ENCODE measurements around the gene TRPV2.

The TRPV2 gene

DNA sequence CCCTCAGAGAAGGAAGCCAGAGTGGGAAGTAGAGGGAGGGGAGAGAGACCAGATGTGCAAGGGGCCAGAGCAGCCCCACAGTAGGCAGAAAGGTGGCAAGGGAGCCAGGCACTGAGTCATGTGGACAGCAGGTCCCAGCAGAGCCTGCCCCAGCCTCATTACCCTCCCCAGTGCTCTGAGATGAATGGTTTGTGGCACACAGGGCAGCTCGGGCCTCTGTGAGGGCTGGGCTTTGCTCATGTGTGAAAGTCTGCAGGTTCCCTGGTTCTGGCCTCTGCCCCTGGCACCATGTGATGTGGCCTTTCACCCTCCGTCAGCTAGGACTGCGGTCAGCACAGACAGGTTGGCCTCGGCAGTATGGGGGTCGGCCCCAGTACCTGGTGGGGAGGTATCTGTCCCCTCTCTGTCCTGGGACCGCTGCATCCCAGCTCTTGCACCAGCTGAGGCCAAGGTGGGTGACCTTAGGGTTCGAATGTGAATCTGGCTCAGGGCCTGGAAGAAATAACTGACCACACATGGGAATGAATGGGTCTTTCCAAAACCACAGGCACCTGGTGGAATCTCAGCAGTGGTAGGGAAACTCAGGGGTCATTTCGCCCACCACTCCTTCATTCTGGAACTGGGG, 67.8 kb downstream of the TRPV2 start:
- H3K36me3 ChIP-seq (ENCODE audit: insufficient read depth, low read length) = no peaks in the 10 kb centered on the region
- H3K9me3 ChIP-seq (ENCODE audit: insufficient read depth, low read length, severe bottlenecking) = no peaks in the 10 kb centered on the region
- ATAC-seq (ENCODE audit: insufficient read depth, low read depth) = no peak
- no peak overlapping the region for H3K4me3 ChIP-seq (ENCODE audit: low read depth in 1 of 2, low read length in 2 of 2)
- H3K4me1 ChIP-seq (ENCODE audit: insufficient read depth, low read length) = no peaks in the 10 kb centered on the region
- no peak overlapping the region for H3K4me2 ChIP-seq (ENCODE audit: insufficient read depth, low read length)
- H4K20me1 ChIP-seq (ENCODE audit: insufficient read depth, low read length) = peaks cover 12% of the 10 kb centered on the region
- TF ChIP-seq EZH2 (IDR thresholded peaks at IDR 0.05; ENCODE audit: borderline replicate concordance, low read depth, low read length, severe bottlenecking) = no peak
- TF ChIP-seq CTCF (IDR thresholded peaks at IDR 0.05; ENCODE audit: borderline replicate concordance, extremely low read depth, low read length, poor library complexity, severe bottlenecking) = no peak
- H3K79me2 ChIP-seq (ENCODE audit: insufficient read depth, low read length) = no peaks in the 10 kb centered on the region
- H2AFZ ChIP-seq (ENCODE audit: low read depth, low read length) = no peak overlapping the region
- H3K9ac ChIP-seq (ENCODE audit: low read depth, low read length) = no peak overlapping the region
- no peak for DNase-seq
- no peak overlapping the region for H3K27ac ChIP-seq (ENCODE audit: low read length)
- H3K27me3 ChIP-seq (ENCODE audit: insufficient read depth, low read length, poor library complexity) = no peaks in the 10 kb centered on the region

GRCh38 chr17:16484445-16485175, 69.2 kb downstream of the TRPV2 start:
- ATAC-seq (ENCODE audit: insufficient read depth, low read depth) (no peak), DNase-seq (no peak)
- H3K4me3 ChIP-seq (ENCODE audit: low read depth in 1 of 2, low read length in 2 of 2) = no peak overlapping the region
- no peaks in the 10 kb centered on the region for H3K36me3 ChIP-seq (ENCODE audit: insufficient read depth, low read length)
- TF ChIP-seq EZH2 (IDR thresholded peaks at IDR 0.05; ENCODE audit: borderline replicate concordance, low read depth, low read length, severe bottlenecking) (no peak), CTCF (IDR thresholded peaks at IDR 0.05; ENCODE audit: borderline replicate concordance, extremely low read depth, low read length, poor library complexity, severe bottlenecking) (no peak)
- H4K20me1 ChIP-seq (ENCODE audit: insufficient read depth, low read length) = peaks cover 12% of the 10 kb centered on the region
- no peak overlapping the region for H3K4me2 ChIP-seq (ENCODE audit: insufficient read depth, low read length)
- H2AFZ ChIP-seq (ENCODE audit: low read depth, low read length) = no peak overlapping the region
- no peaks in the 10 kb centered on the region for H3K27me3 ChIP-seq (ENCODE audit: insufficient read depth, low read length, poor library complexity)
- no peak overlapping the region for H3K27ac ChIP-seq (ENCODE audit: low read length)
- no peak overlapping the region for H3K9ac ChIP-seq (ENCODE audit: low read depth, low read length)
- no peaks in the 10 kb centered on the region for H3K79me2 ChIP-seq (ENCODE audit: insufficient read depth, low read length)
- no peaks in the 10 kb centered on the region for H3K4me1 ChIP-seq (ENCODE audit: insufficient read depth, low read length)
- no peaks in the 10 kb centered on the region for H3K9me3 ChIP-seq (ENCODE audit: insufficient read depth, low read length, severe bottlenecking)
